ENCODE data around the gene DNAJA3.

GRCh38 chr16:4500272-4500671, 74.6 kb downstream of the DNAJA3 start:
- TF ChIP-seq EZH2 (IDR thresholded peaks at IDR 0.05; ENCODE audit: insufficient read depth, poor library complexity, severe bottlenecking) (no peak), EZH2phosphoT487 (IDR thresholded peaks at IDR 0.05; ENCODE audit: insufficient read depth, low read depth) (no peak)
